Glutamatergic neuron (in vitro differentiated cells): ENCODE data around the gene RETSAT. TPM values are rescaled to one million over a fixed set of nuclear protein-coding genes. Genes with fewer than 3 reads are reported as not detected.

ENCODE experiments used
- DNase-seq: peaks from one replicate; pipeline ENCODE4 v3.0.0; 2022
- H3K27ac Mint-ChIP-seq: one replicate; pipeline ENCODE4 v1.8.0; 2020; ENCODE audit warnings: mild to moderate bottlenecking, mixed read lengths, inconsistent platforms; ENCODE audit not compliant: unreplicated experiment
- H3K27me3 Mint-ChIP-seq: one replicate; pipeline ENCODE4 v1.8.0; 2020; ENCODE audit warnings: mild to moderate bottlenecking, moderate library complexity, mixed read lengths, inconsistent platforms; ENCODE audit not compliant: unreplicated experiment
- H3K36me3 Mint-ChIP-seq: one replicate; pipeline ENCODE4 v1.8.0; 2020; ENCODE audit warnings: mild to moderate bottlenecking, mixed read lengths, inconsistent platforms; ENCODE audit not compliant: unreplicated experiment
- H3K4me1 Mint-ChIP-seq: one replicate; pipeline ENCODE4 v1.8.0; 2020; ENCODE audit warnings: mild to moderate bottlenecking, low read depth, mixed read lengths, inconsistent platforms; ENCODE audit not compliant: unreplicated experiment
- H3K4me3 Mint-ChIP-seq: one replicate; pipeline ENCODE4 v1.8.0; 2020; ENCODE audit warnings: mild to moderate bottlenecking, mixed read lengths, inconsistent platforms; ENCODE audit not compliant: unreplicated experiment
- H3K9me3 Mint-ChIP-seq: one replicate; pipeline ENCODE4 v1.8.0; 2020; ENCODE audit warnings: mild to moderate bottlenecking, moderate library complexity, mixed read lengths, inconsistent platforms; ENCODE audit not compliant: unreplicated experiment
- CTCF ChIP-seq: fragments of 200-600 bp; sonication (generic); IDR thresholded peaks from one replicate; pipeline ENCODE4 v1.5.0; 2021; ENCODE audit not compliant: partially characterized antibody, unreplicated experiment
- total RNA-seq: library from RNA; stranded (reverse); fragmentation: NEBNext Ultra II Directional; extraction: Animal tissue kit (Norgen Biotek cat#: 25700); gene quantifications from one replicate; pipeline ENCODE4 v1.2.1, GENCODE V29; 2021; ENCODE audit not compliant: unreplicated experiment

RETSAT gene
- total RNA-seq, 1 donor from 2014 or later = 39.4 TPM

DNA sequence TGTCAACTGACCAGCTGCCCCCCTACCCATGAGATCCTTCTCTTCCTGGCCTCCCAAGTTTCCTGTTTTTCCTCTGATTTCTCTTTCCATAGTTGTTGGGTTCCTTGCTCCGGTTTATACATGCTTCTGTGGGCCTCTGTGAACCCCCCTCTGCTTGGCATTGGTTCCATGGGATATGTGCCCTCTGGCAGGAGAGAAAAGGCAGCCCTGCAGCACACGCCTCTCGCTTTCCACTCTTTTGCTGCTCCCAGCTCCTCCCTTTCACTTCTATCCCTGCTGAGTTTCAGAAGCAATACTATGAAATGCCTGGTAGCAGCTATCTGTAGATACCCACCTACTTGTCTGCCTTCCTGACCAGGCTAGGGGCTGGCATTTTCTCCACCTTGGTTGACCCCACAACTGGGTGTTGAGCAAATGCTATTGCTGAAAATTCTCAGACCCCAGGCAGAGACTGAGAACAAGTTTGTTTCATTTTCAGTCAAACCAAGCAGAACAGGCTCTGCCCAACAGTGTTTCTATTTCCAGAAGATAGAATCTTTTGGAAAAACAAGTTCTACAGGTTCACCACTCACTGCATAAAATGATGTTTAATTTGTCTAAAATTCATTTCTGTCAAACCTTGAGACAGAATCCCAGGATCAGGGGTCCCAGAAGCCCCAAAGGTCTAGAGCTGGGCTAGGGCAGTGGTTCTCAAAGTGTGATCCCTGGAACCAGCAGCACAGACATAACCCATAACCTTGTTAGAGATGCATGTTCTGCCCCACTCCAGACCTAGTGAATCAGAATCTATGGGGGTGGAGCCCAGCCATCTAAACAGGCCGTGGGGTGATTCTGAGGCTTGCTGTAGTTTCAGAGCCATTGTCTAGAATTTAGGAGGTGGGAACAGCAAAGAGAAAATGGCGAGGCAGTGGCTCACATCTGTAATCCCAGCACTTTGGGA, 42.5 kb upstream of the RETSAT start:
- H3K4me3 Mint-ChIP-seq = no peak overlapping the region
- H3K27ac Mint-ChIP-seq = no peak overlapping the region
- no peak for TF ChIP-seq CTCF
- peaks cover 1% of the 10 kb centered on the region for H3K9me3 Mint-ChIP-seq
- DNase-seq = no peak
- no peaks in the 10 kb centered on the region for H3K4me1 Mint-ChIP-seq
- H3K36me3 Mint-ChIP-seq = peaks cover 6% of the 10 kb centered on the region
- H3K27me3 Mint-ChIP-seq = peaks cover 5% of the 10 kb centered on the region

DNA sequence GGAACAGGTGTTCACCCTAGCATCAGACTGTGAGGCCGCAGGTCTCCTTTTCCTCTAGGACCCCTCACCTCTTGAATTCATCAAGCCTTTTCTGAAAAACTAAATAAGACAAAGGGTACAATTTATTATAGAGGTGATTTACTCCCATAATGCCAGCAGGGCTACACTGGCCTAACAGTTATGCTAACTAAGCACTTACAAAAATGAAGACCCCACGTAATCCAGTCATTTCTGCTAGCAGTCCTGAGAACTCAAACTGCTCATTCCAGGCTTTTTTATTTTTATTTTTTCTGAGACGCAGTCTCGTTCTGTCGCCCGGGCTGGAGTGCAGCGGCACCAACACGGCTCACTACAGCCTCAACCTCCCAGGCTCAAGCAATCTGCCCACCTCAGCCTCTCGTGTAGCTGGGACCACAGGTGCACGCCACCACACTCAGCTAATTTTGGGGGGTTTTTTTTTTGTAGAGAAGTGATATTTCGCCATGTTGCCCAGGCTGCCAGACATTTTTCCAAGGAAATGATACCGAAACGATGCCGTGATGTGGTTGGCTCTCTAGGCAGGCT, 41.7 kb upstream of the RETSAT start:
- H3K4me3 Mint-ChIP-seq = no peak overlapping the region
- peaks cover 6% of the 10 kb centered on the region for H3K36me3 Mint-ChIP-seq

DNA sequence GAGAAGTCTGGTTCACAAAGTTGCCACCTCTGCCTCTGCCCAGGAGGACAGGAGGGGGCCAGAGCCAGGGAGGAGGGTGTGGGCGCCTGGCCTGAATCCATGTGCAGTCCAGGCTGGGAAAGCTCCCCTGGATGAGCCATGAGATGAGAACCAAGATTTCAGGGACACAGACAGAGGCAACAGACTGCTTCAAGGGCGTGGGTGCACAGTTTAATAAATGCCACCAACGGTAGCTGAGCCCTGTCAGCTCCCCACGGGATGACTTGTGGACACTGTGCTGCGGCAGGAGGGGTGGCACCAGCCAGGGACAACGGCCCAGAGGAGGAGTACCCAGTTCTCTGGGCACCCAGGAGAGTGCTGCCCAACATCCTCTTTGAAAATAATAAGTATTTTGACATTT, 40.6 kb upstream of the RETSAT start:
- no peak for DNase-seq
- peaks cover 5% of the 10 kb centered on the region for H3K36me3 Mint-ChIP-seq
- H3K27ac Mint-ChIP-seq = no peak overlapping the region
- no peaks in the 10 kb centered on the region for H3K9me3 Mint-ChIP-seq
- TF ChIP-seq CTCF = no peak
- H3K27me3 Mint-ChIP-seq = peaks cover 3% of the 10 kb centered on the region
- no peak overlapping the region for H3K4me3 Mint-ChIP-seq
- no peaks in the 10 kb centered on the region for H3K4me1 Mint-ChIP-seq

More for the DNA sequence above, 41.7 kb upstream of the RETSAT start:
- no peaks in the 10 kb centered on the region for H3K4me1 Mint-ChIP-seq
- peaks cover 5% of the 10 kb centered on the region for H3K27me3 Mint-ChIP-seq
- DNase-seq = no peak
- TF ChIP-seq CTCF = no peak
- no peak overlapping the region for H3K27ac Mint-ChIP-seq
- H3K9me3 Mint-ChIP-seq = peaks cover 1% of the 10 kb centered on the region

- Mint-ChIP-seq H3K36me3 (peaks cover 4% of the 10 kb centered on the region), H3K4me3 (no peak overlapping the region), H3K27me3 (peaks cover 3% of the 10 kb centered on the region), H3K9me3 (no peaks in the 10 kb centered on the region), H3K27ac (no peak overlapping the region), H3K4me1 (no peaks in the 10 kb centered on the region)
- no peak for DNase-seq
- no peak for TF ChIP-seq CTCF
Observed at GRCh38 chr2:85394261-85394681, 39.9 kb upstream of the RETSAT start.

DNA sequence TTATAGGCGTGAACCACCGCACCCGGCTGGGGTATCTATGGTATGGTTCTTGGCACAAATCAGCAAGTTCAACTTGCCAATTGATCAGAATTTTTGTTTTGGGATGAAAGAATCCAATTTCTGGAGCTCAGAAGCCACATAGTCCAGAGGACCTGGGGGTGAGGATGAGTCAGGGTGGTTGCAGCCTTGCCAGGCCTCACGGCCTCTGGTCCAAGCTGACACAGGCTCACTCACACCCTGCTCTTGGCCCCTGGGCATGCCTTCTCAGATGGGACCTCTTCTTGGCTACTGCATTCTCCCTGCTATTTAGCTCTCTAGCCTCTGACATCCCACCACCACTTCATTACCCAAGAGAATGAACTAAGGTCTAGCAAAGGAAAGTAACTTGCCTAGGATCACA, 39.5 kb upstream of the RETSAT start:
- Mint-ChIP-seq H3K27me3 (no peaks in the 10 kb centered on the region), H3K4me1 (no peaks in the 10 kb centered on the region), H3K9me3 (no peaks in the 10 kb centered on the region), H3K36me3 (peaks cover 4% of the 10 kb centered on the region), H3K4me3 (no peak overlapping the region), H3K27ac (no peak overlapping the region)
- no peak for TF ChIP-seq CTCF
- DNase-seq = no peak
